RPMI8226 (cell line): ENCODE data around the gene CT45A2.
"Not testable (repeated sequence)": the region's sequence is repeated elsewhere in the genome, so short reads cannot be mapped to it uniquely, and the experiment has no call there.

ENCODE experiments used
- DNase-seq: peaks from one replicate; pipeline ENCODE4 v3.0.0-alpha.2; 2015

CT45A2 gene

GRCh38 chrX:135819912-135820311 is at the start of gene CT45A2:
CT45A2 (minus strand) TSS chrX:135820012; CDS start chrX:135816265, 3,747 bp downstream.
- DNase-seq, result not testable (repeated sequence)

- not testable (repeated sequence) for DNase-seq
Observed at GRCh38 chrX:135854438-135854837, 34.6 kb upstream of the CT45A2 start, which contains the start of gene CT45A8. CT45A8 (minus strand) TSS chrX:135854538; CDS start chrX:135850783, 3,755 bp downstream.

- DNase-seq, result not testable (repeated sequence)
Observed at GRCh38 chrX:135837180-135837579, 17.4 kb upstream of the CT45A2 start, which contains the start of gene CT45A7. CT45A7 (minus strand) TSS chrX:135837280; CDS start chrX:135833533, 3,747 bp downstream.

- not testable (repeated sequence) for DNase-seq
Observed at GRCh38 chrX:135802687-135803086, 17.1 kb downstream of the CT45A2 start, which contains the start of gene CT45A6. CT45A6 (minus strand) TSS chrX:135802787; CDS start chrX:135798993, 3,794 bp downstream.

- DNase-seq, result not testable (repeated sequence)
Observed at GRCh38 chrX:135785403-135785802, 34.4 kb downstream of the CT45A2 start, which contains the start of gene CT45A5. CT45A5 (minus strand) TSS chrX:135785503; CDS start chrX:135781729, 3,774 bp downstream.

- DNase-seq, result not testable (repeated sequence)
Observed at GRCh38 chrX:135768091-135768490, 51.7 kb downstream of the CT45A2 start, which contains the start of gene CT45A3. CT45A3 (minus strand) TSS chrX:135768191; CDS start chrX:135764444, 3,747 bp downstream.
